Naive thymus-derived CD4-positive, alpha-beta T cell (primary cell): Measurements from ENCODE around the gene PPM1H. TPM values are rescaled to one million over a fixed set of nuclear protein-coding genes. Genes with fewer than 3 reads are reported as not detected.
"Not testable (repeated sequence)": the region's sequence is repeated elsewhere in the genome, so short reads cannot be mapped to it uniquely, and the experiment has no call there.

Experiments
- ATAC-seq: fragments of 150-1000 bp; cut with Tn5 transposase; 2 replicates; pipeline ENCODE4 v1.10.0; 2021; ENCODE audit warnings: mild to moderate bottlenecking, moderate library complexity
- CTCF ChIA-PET: fragments of 350-600 bp; sonication (Branson Sonifier 250); formaldehyde crosslinking; loops from one replicate; lab custom pipeline; 2021; ENCODE audit warnings: antibody characterized with exemption; lab: Charles Lee
- POLR2A ChIA-PET: fragments of 350-600 bp; sonication (Branson Sonifier 250); formaldehyde crosslinking; loops from one replicate; lab custom pipeline; 2021; ENCODE audit warnings: antibody characterized with exemption, inconsistent platforms; lab: Charles Lee
- DNase-seq, 9 donors: peaks; one replicate each; pipeline versions ENCODE4 v3.0.0 to v3.0.0-alpha.2; 2020 to 2022; ENCODE audit warnings: mixed read lengths in 1 of 9
- H3K27ac ChIP-seq: one replicate; pipeline ENCODE4 v1.7.0; 2013; ENCODE audit warnings: mild to moderate bottlenecking, low read depth, low read length, moderate library complexity
- H3K27me3 ChIP-seq, 2 donors: one replicate each; pipeline ENCODE4 v1.7.0; 2013; ENCODE audit warnings: low read length in 2 of 2, mild to moderate bottlenecking in 2 of 2, moderate library complexity in 2 of 2; ENCODE audit not compliant: control insufficient read depth in 2 of 2, insufficient read depth in 2 of 2
- H3K36me3 ChIP-seq, 3 experiments: 1 replicate in 2 of 3; 2 replicates in 1 of 3; pipeline ENCODE4 v1.7.0; 2013; ENCODE audit warnings: low read length in 3 of 3, mild to moderate bottlenecking in 3 of 3, moderate library complexity in 1 of 3; ENCODE audit not compliant: insufficient read depth in 3 of 3, control insufficient read depth in 2 of 3
- H3K4me1 ChIP-seq, 2 donors: one replicate each; pipeline ENCODE4 v1.7.0; 2013; ENCODE audit warnings: low read length in 2 of 2, mild to moderate bottlenecking in 2 of 2, moderate library complexity in 1 of 2; ENCODE audit not compliant: control insufficient read depth in 2 of 2, insufficient read depth in 2 of 2
- H3K4me3 ChIP-seq: 2 replicates; pipeline ENCODE4 v1.7.0; 2013; ENCODE audit warnings: mild to moderate bottlenecking, low read length
- H3K9me3 ChIP-seq, 3 experiments: 1 replicate in 2 of 3; 2 replicates in 1 of 3; pipeline ENCODE4 v1.7.0; 2013; ENCODE audit warnings: low read length in 3 of 3; ENCODE audit not compliant: control insufficient read depth in 2 of 3
- H3K27ac Mint-ChIP-seq, 9 donors: one replicate each; pipeline ENCODE4 v1.8.0; 2020 to 2022; ENCODE audit warnings: mixed read lengths in 9 of 9, mild to moderate bottlenecking in 8 of 9, moderate library complexity in 5 of 9, inconsistent platforms in 2 of 9
- H3K27me3 Mint-ChIP-seq, 5 donors: one replicate each; pipeline ENCODE4 v1.8.0; 2021 to 2022; ENCODE audit warnings: mixed read lengths in 5 of 5, mild to moderate bottlenecking in 1 of 5
- H3K36me3 Mint-ChIP-seq, 5 donors: one replicate each; pipeline ENCODE4 v1.8.0; 2020 to 2022; ENCODE audit warnings: mixed read lengths in 5 of 5, mild to moderate bottlenecking in 3 of 5, inconsistent platforms in 1 of 5
- H3K4me1 Mint-ChIP-seq, 7 donors: one replicate each; pipeline ENCODE4 v1.8.0; 2020 to 2022; ENCODE audit warnings: mixed read lengths in 7 of 7, mild to moderate bottlenecking in 3 of 7, inconsistent platforms in 1 of 7
- H3K4me3 Mint-ChIP-seq, 10 donors: one replicate each; pipeline ENCODE4 v1.8.0; 2020 to 2022; ENCODE audit warnings: mild to moderate bottlenecking in 10 of 10, mixed read lengths in 10 of 10, moderate library complexity in 6 of 10, inconsistent platforms in 2 of 10
- H3K9me3 Mint-ChIP-seq, 11 donors: one replicate each; pipeline ENCODE4 v1.8.0; 2020 to 2022; ENCODE audit warnings: mixed read lengths in 11 of 11, mild to moderate bottlenecking in 4 of 11, inconsistent platforms in 1 of 11, moderate library complexity in 1 of 11
- intact Hi-C, 2 donors: fragments of 100-400 bp; cut with micrococcal nuclease; formaldehyde crosslinking; loops; one replicate each; pipeline ENCODE4 v1.15.1; 2023
- polyA plus RNA-seq, 2 donors: library from polyadenylated mRNA; unstranded; fragments of 300-500 nt; fragmentation: Illumina TruSeq; gene quantifications; one replicate each; pipeline ENCODE4 v1.2.3, GENCODE V29; 2021
- total RNA-seq, 6 experiments: library from RNA in 5 of 6; stranded (reverse) in 5 of 6; gene quantifications; 1 replicate in 5 of 6; 2 replicates in 1 of 6; pipeline ENCODE4 v1.2.3 and lab custom pipeline; 2021 to 2026

The PPM1H gene
- total and polyA plus RNA-seq, 7 experiments from 2014 or later, result 0.08 to 2.1 (median 0.34) TPM; not detected in 4

DNA sequence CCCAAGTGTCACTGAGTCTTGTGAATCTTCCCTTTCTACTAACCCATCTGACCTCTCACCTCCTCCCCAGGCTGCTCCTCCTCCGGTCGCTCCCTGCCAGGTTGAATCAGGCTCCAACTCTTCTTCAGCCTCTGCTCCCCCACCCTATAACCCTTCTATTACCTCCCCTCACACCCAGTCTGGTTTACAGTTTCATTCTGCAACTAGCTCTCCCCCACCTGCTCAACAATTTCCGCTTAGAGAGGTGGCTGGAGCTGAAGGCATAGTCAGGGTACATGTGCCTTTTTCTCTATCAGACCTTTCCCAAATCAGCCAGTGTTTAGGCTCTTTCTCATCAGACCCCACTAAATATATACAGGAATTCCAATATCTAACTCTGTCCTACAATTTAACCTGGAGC, 174.6 kb downstream of the PPM1H start:
- H3K27ac ChIP-seq, H3K9me3 ChIP-seq, H3K9me3 Mint-ChIP-seq, H3K4me1 Mint-ChIP-seq, H3K4me3 ChIP-seq, H3K4me3 Mint-ChIP-seq, H3K4me1 ChIP-seq, POLR2A ChIA-PET, H3K27ac Mint-ChIP-seq, H3K36me3 Mint-ChIP-seq, ATAC-seq, intact Hi-C loops, DNase-seq, H3K36me3 ChIP-seq, CTCF ChIA-PET, H3K27me3 ChIP-seq: not testable (repeated sequence)
- H3K27me3 Mint-ChIP-seq, result peaks cover 2 to 12% (median 6%) of the 10 kb centered on the region in 5 donors

GRCh38 chr12:62758216-62758615, 176.7 kb downstream of the PPM1H start:
- Mint-ChIP-seq H3K4me1 (peaks cover 0 to 7% (median 0%) of the 10 kb centered on the region in 7 donors), H3K9me3 (no peaks in the 10 kb centered on the region), H3K27ac (no peak overlapping the region), H3K4me3 (no peak overlapping the region), H3K36me3 (no peaks in the 10 kb centered on the region), H3K27me3 (peaks cover 10 to 21% (median 13%) of the 10 kb centered on the region in 5 donors)
- H3K27me3 ChIP-seq, result no peaks in the 10 kb centered on the region
- no peak overlapping the region for H3K4me3 ChIP-seq
- H3K9me3 ChIP-seq, result no peaks in the 10 kb centered on the region
- no peaks in the 10 kb centered on the region for H3K4me1 ChIP-seq
- ChIA-PET POLR2A (no interaction called here), CTCF (no interaction called here)
- DNase-seq (no peak), ATAC-seq (no peak)
- H3K27ac ChIP-seq, result no peak overlapping the region
- intact Hi-C loops, result no loop called here
- H3K36me3 ChIP-seq, result no peaks in the 10 kb centered on the region

DNA sequence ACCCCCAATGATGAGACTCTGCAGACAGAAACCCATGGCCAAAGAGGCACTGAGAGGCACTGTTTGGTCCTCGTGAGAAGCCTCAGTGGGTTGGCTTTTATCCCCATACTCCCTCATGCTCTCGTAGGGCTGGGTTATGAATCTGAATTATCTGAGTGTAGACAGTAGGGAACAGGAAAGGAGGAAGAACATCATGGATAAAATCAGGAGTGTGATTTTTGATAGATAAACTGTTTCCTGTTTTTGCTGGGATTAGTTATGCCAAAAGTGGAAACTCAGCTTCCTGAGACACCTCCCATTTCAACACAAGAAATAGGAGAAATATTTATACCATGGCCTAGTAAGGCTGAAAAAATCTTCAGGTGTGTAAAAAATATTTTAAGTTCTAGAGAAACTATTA, 177.9 kb downstream of the PPM1H start:
- POLR2A ChIA-PET, result no interaction called here

DNA sequence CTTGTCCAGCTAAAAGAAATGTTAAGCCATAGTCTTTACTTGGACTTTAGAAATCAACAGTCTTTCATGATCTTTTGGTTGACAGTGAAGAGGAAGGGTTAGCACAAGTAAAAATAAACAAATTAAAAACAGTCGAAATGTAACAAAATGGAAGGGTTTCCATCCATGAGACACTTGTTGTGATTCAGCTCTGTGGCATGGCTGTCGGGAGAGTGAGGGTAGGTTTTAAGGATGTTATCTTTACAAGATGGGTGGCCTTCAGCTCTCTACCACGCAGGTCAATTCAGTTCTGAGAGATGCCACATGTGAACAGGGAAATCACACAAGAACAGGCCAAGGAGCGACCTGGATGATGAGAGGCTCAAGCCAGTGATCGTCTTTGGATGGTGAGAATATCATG, 180.2 kb downstream of the PPM1H start:
- no peaks in the 10 kb centered on the region for H3K27me3 ChIP-seq
- H3K4me3 ChIP-seq, result no peak overlapping the region
- CTCF ChIA-PET, result no interaction called here
- Mint-ChIP-seq H3K4me3 (no peak overlapping the region), H3K4me1 (peaks cover 0 to 7% (median 0%) of the 10 kb centered on the region in 7 donors), H3K9me3 (no peaks in the 10 kb centered on the region), H3K27me3 (peaks cover 12 to 28% (median 28%) of the 10 kb centered on the region in 5 donors), H3K27ac (no peak overlapping the region), H3K36me3 (no peaks in the 10 kb centered on the region)
- no peaks in the 10 kb centered on the region for H3K9me3 ChIP-seq
- POLR2A ChIA-PET, result interaction anchor here (0.5 kb wide), 1 partner anchor 152 kb away, joined by 5 read pairs; no protein-coding TSS in a partner anchor
- no peaks in the 10 kb centered on the region for H3K4me1 ChIP-seq
- ATAC-seq (no peak), DNase-seq (no peak)
- H3K36me3 ChIP-seq, result no peaks in the 10 kb centered on the region
- intact Hi-C loops, result no loop called here
- H3K27ac ChIP-seq, result no peak overlapping the region

More for the DNA sequence above, 177.9 kb downstream of the PPM1H start:
- ATAC-seq (no peak), DNase-seq (no peak)
- Mint-ChIP-seq H3K4me3 (no peak overlapping the region), H3K36me3 (no peaks in the 10 kb centered on the region), H3K9me3 (no peaks in the 10 kb centered on the region), H3K27me3 (peaks cover 10 to 25% (median 17%) of the 10 kb centered on the region in 5 donors), H3K27ac (no peak overlapping the region), H3K4me1 (peaks cover 0 to 7% (median 0%) of the 10 kb centered on the region in 7 donors)
- intact Hi-C loops, result no loop called here
- no peaks in the 10 kb centered on the region for H3K4me1 ChIP-seq
- no peak overlapping the region for H3K4me3 ChIP-seq
- CTCF ChIA-PET, result no interaction called here
- H3K27ac ChIP-seq, result no peak overlapping the region
- H3K9me3 ChIP-seq, result no peaks in the 10 kb centered on the region
- H3K27me3 ChIP-seq, result no peaks in the 10 kb centered on the region
- no peaks in the 10 kb centered on the region for H3K36me3 ChIP-seq

DNA sequence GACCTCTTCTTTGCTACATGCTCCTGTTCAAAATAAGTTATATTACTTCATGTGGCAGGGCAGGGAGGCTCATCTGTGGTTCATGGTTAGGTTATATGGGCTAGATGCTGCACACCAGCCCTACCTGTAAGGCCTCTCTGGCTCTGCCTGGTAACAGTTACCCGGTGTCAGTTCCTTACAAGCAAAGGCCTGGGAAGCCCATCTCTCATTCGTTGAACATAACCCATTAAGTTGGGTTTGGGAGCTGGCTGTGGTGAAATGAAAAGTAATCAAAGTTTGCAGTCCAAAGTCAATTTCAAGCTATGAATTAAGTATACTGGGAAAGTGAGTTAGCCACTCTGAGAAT, 183.2 kb downstream of the PPM1H start:
- Mint-ChIP-seq H3K4me1 (peaks cover 0 to 3% (median 0%) of the 10 kb centered on the region in 7 donors), H3K27ac (no peak overlapping the region), H3K36me3 (no peaks in the 10 kb centered on the region), H3K9me3 (no peaks in the 10 kb centered on the region), H3K27me3 (peaks cover 11 to 34% (median 24%) of the 10 kb centered on the region in 5 donors), H3K4me3 (no peak overlapping the region)
- intact Hi-C loops, result no loop called here
- Histone ChIP-seq H3K27ac (no peak overlapping the region), H3K4me1 (no peaks in the 10 kb centered on the region), H3K4me3 (no peak overlapping the region), H3K36me3 (no peaks in the 10 kb centered on the region), H3K9me3 (no peaks in the 10 kb centered on the region), H3K27me3 (no peaks in the 10 kb centered on the region)
- DNase-seq, result no peak
- ChIA-PET POLR2A (no interaction called here), CTCF (no interaction called here)
- ATAC-seq, result no peak

- H3K27ac Mint-ChIP-seq, result no peak overlapping the region
- no peaks in the 10 kb centered on the region for H3K9me3 ChIP-seq
- no peak overlapping the region for H3K4me3 ChIP-seq
- no peaks in the 10 kb centered on the region for H3K27me3 ChIP-seq
- peaks cover 0 to 3% (median 0%) of the 10 kb centered on the region in 7 donors for H3K4me1 Mint-ChIP-seq
- peaks cover 11 to 34% (median 21%) of the 10 kb centered on the region in 5 donors for H3K27me3 Mint-ChIP-seq
- POLR2A ChIA-PET, result no interaction called here
- H3K36me3 Mint-ChIP-seq, result no peaks in the 10 kb centered on the region
- CTCF ChIA-PET, result interaction anchor here (0.7 kb wide), 1 partner anchor 9 kb away, joined by 3 read pairs; no protein-coding TSS in a partner anchor
- no peaks in the 10 kb centered on the region for H3K9me3 Mint-ChIP-seq
- no peak for ATAC-seq
- H3K4me1 ChIP-seq, result no peaks in the 10 kb centered on the region
- H3K36me3 ChIP-seq, result no peaks in the 10 kb centered on the region
- intact Hi-C loops, result no loop called here
- H3K4me3 Mint-ChIP-seq, result no peak overlapping the region
- DNase-seq, result no peak
- no peak overlapping the region for H3K27ac ChIP-seq
These were observed 183.8 kb downstream of the PPM1H start for GRCh38 chr12:62750941-62751809.

DNA sequence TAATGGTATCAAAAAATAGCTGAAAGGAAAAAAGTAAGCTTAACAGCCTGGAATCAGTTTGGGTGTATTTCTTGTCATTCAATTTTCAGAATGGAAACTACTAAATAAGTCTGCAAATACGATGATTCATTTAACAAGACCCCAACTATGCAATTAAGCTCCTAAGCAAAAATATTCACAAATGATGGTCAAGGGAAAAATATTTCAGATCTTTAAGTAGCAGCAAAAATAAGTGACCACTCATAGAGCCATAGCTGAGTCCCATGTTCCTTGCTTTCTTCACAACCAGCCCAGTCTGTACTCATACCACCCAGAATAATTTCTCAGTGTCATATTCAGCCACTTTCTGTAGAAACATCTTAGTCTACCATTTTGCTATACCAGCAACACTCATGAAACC, 185.4 kb downstream of the PPM1H start:
- Mint-ChIP-seq H3K27me3 (peaks cover 11 to 34% (median 21%) of the 10 kb centered on the region in 5 donors), H3K9me3 (no peaks in the 10 kb centered on the region), H3K4me1 (peaks cover 0 to 3% (median 0%) of the 10 kb centered on the region in 7 donors), H3K27ac (no peak overlapping the region), H3K36me3 (no peaks in the 10 kb centered on the region), H3K4me3 (no peak overlapping the region)
- CTCF ChIA-PET, result no interaction called here
- Histone ChIP-seq H3K27ac (no peak overlapping the region), H3K9me3 (no peaks in the 10 kb centered on the region), H3K4me1 (no peaks in the 10 kb centered on the region), H3K36me3 (no peaks in the 10 kb centered on the region), H3K27me3 (no peaks in the 10 kb centered on the region), H3K4me3 (no peak overlapping the region)
- ATAC-seq (no peak), DNase-seq (no peak)
- POLR2A ChIA-PET, result no interaction called here
- intact Hi-C loops, result no loop called here
